WTC11 (cell line): ENCODE measurements around the gene RNF151. TPM values are rescaled to one million over a fixed set of nuclear protein-coding genes. Genes with fewer than 3 reads are reported as not detected.

ENCODE experiments used
- ATAC-seq: fragments of 200-7000 bp; cut with Tn5 transposase; 2 replicates; pipeline ENCODE4 v1.10.0; 2021; ENCODE audit warnings: mild to moderate bottlenecking, moderate library complexity
- CTCF ChIA-PET: fragments of 300-600 bp; sonication (Branson Sonifier 250); formaldehyde crosslinking; loops from one replicate; lab custom pipeline; 2021; ENCODE audit warnings: antibody characterized with exemption; lab: Charles Lee
- POLR2A ChIA-PET: fragments of 350-600 bp; sonication (Branson Sonifier 250); formaldehyde crosslinking; loops from one replicate; lab custom pipeline; 2021; ENCODE audit warnings: antibody characterized with exemption; lab: Charles Lee
- DNase-seq: peaks from one replicate; pipeline ENCODE4 v3.0.0; 2021; ENCODE audit warnings: low spot score
- H3K27ac Mint-ChIP-seq: 2 replicates; pipeline ENCODE4 v1.8.0; 2021; ENCODE audit warnings: mixed read lengths
- H3K27me3 Mint-ChIP-seq: 2 replicates; pipeline ENCODE4 v1.8.0; 2021; ENCODE audit warnings: low read depth, mild to moderate bottlenecking, moderate library complexity, mixed read lengths
- H3K36me3 Mint-ChIP-seq: 2 replicates; pipeline ENCODE4 v1.8.0; 2021; ENCODE audit warnings: mixed read lengths
- H3K4me1 Mint-ChIP-seq: 2 replicates; pipeline ENCODE4 v1.8.0; 2022; ENCODE audit warnings: mixed read lengths
- H3K4me3 Mint-ChIP-seq: 2 replicates; pipeline ENCODE4 v1.8.0; 2021; ENCODE audit warnings: mild to moderate bottlenecking, moderate library complexity, mixed read lengths
- H3K9me3 Mint-ChIP-seq: 2 replicates; pipeline ENCODE4 v1.8.0; 2021; ENCODE audit warnings: mixed read lengths
- CBFB ChIP-seq: sonication (generic); formaldehyde crosslinking; IDR thresholded peaks from 2 replicates; pipeline ENCODE4 v1.8.1; 2022; ENCODE audit warnings: mild to moderate bottlenecking, low read depth, missing genetic modification reagents
- ESRRA ChIP-seq: sonication (generic); formaldehyde crosslinking; IDR thresholded peaks from 2 replicates; pipeline ENCODE4 v1.8.1; 2022; ENCODE audit warnings: mild to moderate bottlenecking, missing genetic modification reagents, borderline replicate concordance
- ETV6 ChIP-seq: sonication (generic); formaldehyde crosslinking; IDR thresholded peaks from 2 replicates; pipeline ENCODE4 v1.8.1; 2022; ENCODE audit warnings: mild to moderate bottlenecking, missing genetic modification reagents
- FOXK1 ChIP-seq: sonication (generic); formaldehyde crosslinking; IDR thresholded peaks from 2 replicates; pipeline ENCODE4 v1.8.0; 2022; ENCODE audit warnings: mild to moderate bottlenecking, moderate library complexity, missing genetic modification reagents
- GABPB1 ChIP-seq: sonication (generic); formaldehyde crosslinking; IDR thresholded peaks from 2 replicates; pipeline ENCODE4 v1.8.1; 2023; ENCODE audit warnings: mild to moderate bottlenecking, missing genetic modification reagents
- IRF2 ChIP-seq: sonication (generic); formaldehyde crosslinking; IDR thresholded peaks from 2 replicates; pipeline ENCODE4 v1.8.0; 2022; ENCODE audit warnings: low read depth, missing genetic modification reagents, borderline replicate concordance
- MYBL2 ChIP-seq: sonication (generic); formaldehyde crosslinking; IDR thresholded peaks from 2 replicates; pipeline ENCODE4 v1.8.1; 2023; ENCODE audit warnings: mild to moderate bottlenecking, moderate library complexity, missing genetic modification reagents
- NR3C1 ChIP-seq: sonication (generic); formaldehyde crosslinking; conservative IDR thresholded peaks from 2 replicates; pipeline ENCODE4 v1.8.1; 2023; ENCODE audit warnings: low read depth, mild to moderate bottlenecking, missing genetic modification reagents
- SOX15 ChIP-seq: fragments of 250-450 bp; sonication (Bioruptor Pico); IDR thresholded peaks from 2 replicates; pipeline ENCODE4 v1.9.0; 2021; ENCODE audit warnings: mild to moderate bottlenecking
- SP1 ChIP-seq: sonication (generic); formaldehyde crosslinking; conservative IDR thresholded peaks from 2 replicates; pipeline ENCODE4 v1.8.1; 2022; ENCODE audit warnings: missing genetic modification reagents
- TP53 ChIP-seq: sonication (generic); formaldehyde crosslinking; IDR thresholded peaks from 2 replicates; pipeline ENCODE4 v1.8.1; 2023; ENCODE audit warnings: mild to moderate bottlenecking, missing genetic modification reagents
- ZNF121 ChIP-seq: sonication (generic); formaldehyde crosslinking; IDR thresholded peaks from 2 replicates; pipeline ENCODE4 v1.8.0; 2023; ENCODE audit warnings: missing genetic modification reagents
- ZNF219 ChIP-seq: sonication (generic); formaldehyde crosslinking; IDR thresholded peaks from 2 replicates; pipeline ENCODE4 v1.8.0; 2023; ENCODE audit warnings: missing genetic modification reagents, mild to moderate bottlenecking, borderline replicate concordance
- ZNF423 ChIP-seq: fragments of 250-450 bp; sonication (Bioruptor Pico); IDR thresholded peaks from 2 replicates; pipeline ENCODE4 v2.1.2; 2022; ENCODE audit warnings: mild to moderate bottlenecking, moderate library complexity
- total RNA-seq: library from RNA; stranded (reverse); gene quantifications from 3 replicates; pipeline ENCODE4 v1.2.3, GENCODE V29; 2021
- TF ChIP-seq, protein P1 (sequence below): sonication (generic); formaldehyde crosslinking; IDR thresholded peaks from 2 replicates; pipeline ENCODE4 v1.8.1; 2022; ENCODE audit warnings: mild to moderate bottlenecking, missing genetic modification reagents, moderate library complexity, borderline replicate concordance
- TF ChIP-seq, protein P2 (sequence below): fragments of 250-450 bp; sonication (Bioruptor Pico); conservative IDR thresholded peaks from 2 replicates; pipeline ENCODE4 v1.9.0; 2021; ENCODE audit warnings: mild to moderate bottlenecking
- TF ChIP-seq, protein P3 (sequence below): fragments of 250-450 bp; sonication (Bioruptor Pico); IDR thresholded peaks from 2 replicates; pipeline ENCODE4 v2.1.2; 2022; ENCODE audit warnings: mild to moderate bottlenecking, moderate library complexity
- TF ChIP-seq, protein P4 (sequence below): fragments of 200-600 bp; IDR thresholded peaks from 2 replicates; pipeline ENCODE4 v1.8.0; 2022; ENCODE audit warnings: antibody characterized with exemption
- TF ChIP-seq, protein P5 (sequence below): fragments of 250-450 bp; sonication (Bioruptor Pico); IDR thresholded peaks from 2 replicates; pipeline ENCODE4 v1.8.0; 2021; ENCODE audit warnings: mild to moderate bottlenecking
- TF ChIP-seq, protein P6 (sequence below): sonication (generic); formaldehyde crosslinking; IDR thresholded peaks from 2 replicates; pipeline ENCODE4 v1.8.0; 2023; ENCODE audit warnings: missing genetic modification reagents

RNF151 gene
- total RNA-seq, 1 experiment from 2014 or later = 0.31 TPM

DNA sequence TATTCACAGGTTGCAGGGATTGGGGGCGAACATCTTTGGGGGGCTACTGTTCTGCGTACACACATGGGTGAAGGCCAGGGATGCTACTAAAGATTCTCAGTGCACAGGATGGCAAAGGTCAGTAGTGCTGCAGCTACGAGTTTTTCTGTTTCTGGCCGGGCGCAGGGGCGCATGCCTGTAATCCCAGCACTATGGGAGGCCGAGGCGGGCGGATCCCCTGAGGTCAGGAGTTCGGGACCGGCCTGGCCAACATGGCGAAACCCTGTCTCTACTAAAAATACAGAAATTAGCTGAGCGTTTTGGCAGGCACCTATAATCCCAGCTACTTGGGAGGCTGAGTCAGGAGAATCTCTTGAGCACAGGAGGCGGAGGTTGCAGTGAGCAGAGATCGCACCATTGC, 46.9 kb downstream of the RNF151 start:
- no peak overlapping the region for H3K4me3 Mint-ChIP-seq
- ChIA-PET POLR2A (no interaction called here), CTCF (interaction anchor here (0.5 to 6.5 kb wide), 4 partner anchors 9 to 21 kb away, joined by 3 to 82 read pairs (median 4); no protein-coding TSS in a partner anchor)
- H3K4me1 Mint-ChIP-seq = peaks cover 9% of the 10 kb centered on the region
- TF ChIP-seq, protein P1, sequence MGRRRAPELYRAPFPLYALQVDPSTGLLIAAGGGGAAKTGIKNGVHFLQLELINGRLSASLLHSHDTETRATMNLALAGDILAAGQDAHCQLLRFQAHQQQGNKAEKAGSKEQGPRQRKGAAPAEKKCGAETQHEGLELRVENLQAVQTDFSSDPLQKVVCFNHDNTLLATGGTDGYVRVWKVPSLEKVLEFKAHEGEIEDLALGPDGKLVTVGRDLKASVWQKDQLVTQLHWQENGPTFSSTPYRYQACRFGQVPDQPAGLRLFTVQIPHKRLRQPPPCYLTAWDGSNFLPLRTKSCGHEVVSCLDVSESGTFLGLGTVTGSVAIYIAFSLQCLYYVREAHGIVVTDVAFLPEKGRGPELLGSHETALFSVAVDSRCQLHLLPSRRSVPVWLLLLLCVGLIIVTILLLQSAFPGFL (CRISPR knock-in tag) = no peak
- TF ChIP-seq FOXK1 (CRISPR knock-in tag) = no peak
- TF ChIP-seq, protein P2, sequence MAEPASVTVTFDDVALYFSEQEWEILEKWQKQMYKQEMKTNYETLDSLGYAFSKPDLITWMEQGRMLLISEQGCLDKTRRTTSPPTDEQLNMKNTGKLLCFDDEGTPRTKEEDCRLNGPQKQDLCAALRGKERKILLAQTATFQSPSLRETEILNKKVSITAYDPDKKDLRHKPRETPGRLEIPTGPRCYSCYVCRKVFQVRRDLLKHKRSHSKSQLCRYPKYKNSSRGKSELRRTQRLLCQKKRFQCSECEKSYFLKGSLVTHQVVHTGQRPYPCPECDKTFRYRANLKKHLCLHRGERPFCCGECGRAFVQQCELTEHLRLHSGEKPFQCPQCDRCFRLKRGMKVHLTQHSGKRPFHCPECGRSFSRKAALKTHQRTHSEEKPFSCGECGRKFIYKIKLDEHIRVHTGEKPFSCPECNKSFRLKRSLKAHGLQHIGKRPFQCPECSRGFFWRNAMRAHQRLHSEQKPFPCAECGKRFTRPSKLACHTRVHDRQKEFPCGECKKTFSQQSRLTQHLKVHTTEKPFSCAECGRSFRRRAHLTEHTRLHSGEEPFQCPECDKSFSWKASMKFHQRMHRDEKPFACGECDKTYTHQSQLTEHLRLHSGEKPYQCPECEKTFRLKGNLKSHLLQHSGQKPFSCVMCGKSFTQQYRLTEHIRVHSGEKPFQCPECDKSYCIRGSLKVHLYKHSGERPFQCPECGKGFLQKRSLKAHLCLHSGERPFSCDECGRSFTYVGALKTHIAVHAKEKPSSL = no peak
- TF ChIP-seq, protein P3, sequence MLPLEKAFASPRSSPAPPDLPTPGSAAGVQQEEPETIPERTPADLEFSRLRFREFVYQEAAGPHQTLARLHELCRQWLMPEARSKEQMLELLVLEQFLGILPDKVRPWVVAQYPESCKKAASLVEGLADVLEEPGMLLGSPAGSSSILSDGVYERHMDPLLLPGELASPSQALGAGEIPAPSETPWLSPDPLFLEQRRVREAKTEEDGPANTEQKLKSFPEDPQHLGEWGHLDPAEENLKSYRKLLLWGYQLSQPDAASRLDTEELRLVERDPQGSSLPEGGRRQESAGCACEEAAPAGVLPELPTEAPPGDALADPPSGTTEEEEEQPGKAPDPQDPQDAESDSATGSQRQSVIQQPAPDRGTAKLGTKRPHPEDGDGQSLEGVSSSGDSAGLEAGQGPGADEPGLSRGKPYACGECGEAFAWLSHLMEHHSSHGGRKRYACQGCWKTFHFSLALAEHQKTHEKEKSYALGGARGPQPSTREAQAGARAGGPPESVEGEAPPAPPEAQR (CRISPR knock-in tag) = no peak
- TF ChIP-seq TP53 (CRISPR knock-in tag) = no peak
- TF ChIP-seq ESRRA = no peak
- no peak for TF ChIP-seq CBFB
- TF ChIP-seq ETV6 (CRISPR knock-in tag) = no peak
- H3K27ac Mint-ChIP-seq = no peak overlapping the region
- peaks cover 26% of the 10 kb centered on the region for H3K27me3 Mint-ChIP-seq
- peaks cover 3% of the 10 kb centered on the region; the same call in 1 of the 2 replicates for H3K36me3 Mint-ChIP-seq
- H3K9me3 Mint-ChIP-seq = no peaks in the 10 kb centered on the region
- DNase-seq (no peak), ATAC-seq (no peak)

DNA sequence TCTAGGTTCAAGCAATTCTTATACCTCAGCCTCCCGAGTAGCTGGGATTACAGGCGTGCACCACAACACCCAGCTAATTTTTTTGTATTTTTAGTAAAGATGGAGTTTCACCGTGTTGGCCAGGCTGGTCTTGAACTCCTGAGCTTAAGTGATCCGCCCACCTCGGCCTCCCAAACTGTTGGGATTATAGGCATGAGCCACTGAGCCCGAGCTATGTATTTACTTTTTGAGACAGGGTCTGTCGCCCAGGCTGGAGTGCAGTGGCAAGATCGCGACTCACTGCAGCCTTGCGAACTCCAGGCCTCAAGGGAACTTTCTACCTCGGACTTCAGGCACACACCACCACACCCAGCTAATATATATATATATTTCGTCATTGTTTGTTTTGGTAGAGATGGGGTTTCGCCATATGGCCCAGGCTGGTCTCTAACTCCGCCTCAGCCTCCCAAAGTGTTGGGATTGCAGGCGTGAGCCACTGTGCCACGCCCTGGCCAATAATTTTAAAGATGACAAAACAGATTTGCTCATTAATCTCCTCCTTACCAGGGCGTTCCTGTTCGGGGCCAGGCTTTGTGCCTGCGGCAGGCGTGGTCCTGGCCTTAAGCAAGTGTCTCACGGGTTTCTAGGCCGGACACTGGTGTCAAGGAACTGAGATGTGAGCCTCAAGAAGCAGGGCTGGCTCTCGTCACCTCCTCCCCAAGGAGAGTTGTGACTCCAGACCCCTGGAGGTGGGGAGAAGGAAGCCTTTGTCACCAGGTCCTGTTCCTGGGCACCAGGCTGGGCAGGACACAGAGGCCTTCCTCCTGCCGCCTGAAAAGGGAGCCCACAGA, 48.7 kb downstream of the RNF151 start:
- H3K27me3 Mint-ChIP-seq = peaks cover 42% of the 10 kb centered on the region
- POLR2A ChIA-PET = no interaction called here
- TF ChIP-seq GABPB1 (peak; percentile 80), SP1 (CRISPR knock-in tag) (no peak)
- no peak overlapping the region for H3K27ac Mint-ChIP-seq
- DNase-seq (no peak), ATAC-seq (no peak)
- CTCF ChIA-PET = interaction anchor here (1.5 to 6.5 kb wide), 4 partner anchors 11 to 69 kb away, joined by 6 to 82 read pairs (median 8); no protein-coding TSS in a partner anchor
- H3K36me3 Mint-ChIP-seq = no peaks in the 10 kb centered on the region
- H3K9me3 Mint-ChIP-seq = no peaks in the 10 kb centered on the region
- peaks cover 2% of the 10 kb centered on the region for H3K4me1 Mint-ChIP-seq
- no peak overlapping the region for H3K4me3 Mint-ChIP-seq

DNA sequence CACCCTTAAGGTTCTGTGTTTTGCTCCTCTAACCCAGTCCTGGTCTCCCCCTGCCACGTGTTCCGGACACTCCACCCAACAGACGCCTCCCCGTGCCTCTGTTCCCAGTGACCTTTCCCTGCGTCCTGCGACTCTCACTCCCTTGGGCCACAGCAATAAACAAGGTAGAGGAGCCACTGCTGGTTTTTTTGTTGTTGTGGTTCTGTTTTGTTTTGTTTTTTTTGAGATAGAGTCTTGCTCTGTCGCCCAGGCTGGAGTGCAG, 49.2 kb downstream of the RNF151 start:
- POLR2A ChIA-PET = interaction anchor here (1.1 kb wide), 1 partner anchor 109 kb away, joined by 3 read pairs; no protein-coding TSS in a partner anchor
- CTCF ChIA-PET = interaction anchor here (0.5 to 6.5 kb wide), 27 partner anchors 9 to 722 kb away, joined by 3 to 82 read pairs (median 5); partner anchors contain the start of genes NTHL1 and TSC2
- ATAC-seq = no peak
- DNase-seq = no peak
- H3K27me3 Mint-ChIP-seq = peaks cover 48% of the 10 kb centered on the region
- peaks cover 2% of the 10 kb centered on the region; the same call in 1 of the 2 replicates for H3K4me1 Mint-ChIP-seq
- TF ChIP-seq ZNF121 (CRISPR knock-in tag) (no peak), MYBL2 (CRISPR knock-in tag) (no peak), ZNF219 (CRISPR knock-in tag) (no peak), ZNF423 (CRISPR knock-in tag) (no peak), NR3C1 (CRISPR knock-in tag) (no peak), IRF2 (no peak), SP1 (CRISPR knock-in tag) (no peak), SOX15 (no peak)
- TF ChIP-seq, protein P4, sequence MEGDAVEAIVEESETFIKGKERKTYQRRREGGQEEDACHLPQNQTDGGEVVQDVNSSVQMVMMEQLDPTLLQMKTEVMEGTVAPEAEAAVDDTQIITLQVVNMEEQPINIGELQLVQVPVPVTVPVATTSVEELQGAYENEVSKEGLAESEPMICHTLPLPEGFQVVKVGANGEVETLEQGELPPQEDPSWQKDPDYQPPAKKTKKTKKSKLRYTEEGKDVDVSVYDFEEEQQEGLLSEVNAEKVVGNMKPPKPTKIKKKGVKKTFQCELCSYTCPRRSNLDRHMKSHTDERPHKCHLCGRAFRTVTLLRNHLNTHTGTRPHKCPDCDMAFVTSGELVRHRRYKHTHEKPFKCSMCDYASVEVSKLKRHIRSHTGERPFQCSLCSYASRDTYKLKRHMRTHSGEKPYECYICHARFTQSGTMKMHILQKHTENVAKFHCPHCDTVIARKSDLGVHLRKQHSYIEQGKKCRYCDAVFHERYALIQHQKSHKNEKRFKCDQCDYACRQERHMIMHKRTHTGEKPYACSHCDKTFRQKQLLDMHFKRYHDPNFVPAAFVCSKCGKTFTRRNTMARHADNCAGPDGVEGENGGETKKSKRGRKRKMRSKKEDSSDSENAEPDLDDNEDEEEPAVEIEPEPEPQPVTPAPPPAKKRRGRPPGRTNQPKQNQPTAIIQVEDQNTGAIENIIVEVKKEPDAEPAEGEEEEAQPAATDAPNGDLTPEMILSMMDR = no peak
- TF ChIP-seq, protein P5, sequence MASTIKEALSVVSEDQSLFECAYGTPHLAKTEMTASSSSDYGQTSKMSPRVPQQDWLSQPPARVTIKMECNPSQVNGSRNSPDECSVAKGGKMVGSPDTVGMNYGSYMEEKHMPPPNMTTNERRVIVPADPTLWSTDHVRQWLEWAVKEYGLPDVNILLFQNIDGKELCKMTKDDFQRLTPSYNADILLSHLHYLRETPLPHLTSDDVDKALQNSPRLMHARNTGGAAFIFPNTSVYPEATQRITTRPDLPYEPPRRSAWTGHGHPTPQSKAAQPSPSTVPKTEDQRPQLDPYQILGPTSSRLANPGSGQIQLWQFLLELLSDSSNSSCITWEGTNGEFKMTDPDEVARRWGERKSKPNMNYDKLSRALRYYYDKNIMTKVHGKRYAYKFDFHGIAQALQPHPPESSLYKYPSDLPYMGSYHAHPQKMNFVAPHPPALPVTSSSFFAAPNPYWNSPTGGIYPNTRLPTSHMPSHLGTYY (CRISPR knock-in tag) = no peak
- TF ChIP-seq, protein P6, sequence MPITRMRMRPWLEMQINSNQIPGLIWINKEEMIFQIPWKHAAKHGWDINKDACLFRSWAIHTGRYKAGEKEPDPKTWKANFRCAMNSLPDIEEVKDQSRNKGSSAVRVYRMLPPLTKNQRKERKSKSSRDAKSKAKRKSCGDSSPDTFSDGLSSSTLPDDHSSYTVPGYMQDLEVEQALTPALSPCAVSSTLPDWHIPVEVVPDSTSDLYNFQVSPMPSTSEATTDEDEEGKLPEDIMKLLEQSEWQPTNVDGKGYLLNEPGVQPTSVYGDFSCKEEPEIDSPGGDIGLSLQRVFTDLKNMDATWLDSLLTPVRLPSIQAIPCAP = no peak
- TF ChIP-seq, all 79 proteins: peak for 0
- H3K4me3 Mint-ChIP-seq = no peak overlapping the region
- no peak overlapping the region for H3K27ac Mint-ChIP-seq
- H3K36me3 Mint-ChIP-seq = no peaks in the 10 kb centered on the region
- H3K9me3 Mint-ChIP-seq = no peaks in the 10 kb centered on the region
